GM23248 (cell line): ENCODE data around the gene DDX23. TPM values are rescaled to one million over a fixed set of nuclear protein-coding genes. Genes with fewer than 3 reads are reported as not detected.

Experiments
- DNase-seq: peaks from one replicate; pipeline ENCODE4 v3.0.0-alpha.2; 2015
- H2AFZ ChIP-seq: fragments of 200-600 bp; sonication (generic); 2 replicates; pipeline ENCODE4 v1.6.1; 2016; ENCODE audit warnings: antibody characterized with exemption
- H3F3A ChIP-seq: fragments of 200-600 bp; sonication (generic); 2 replicates; pipeline ENCODE4 v1.6.1; 2016; ENCODE audit warnings: mild to moderate bottlenecking, antibody characterized with exemption, mixed run types; ENCODE audit not compliant: insufficient read depth
- H3K27ac ChIP-seq: fragments of 200-600 bp; sonication (generic); 2 replicates; pipeline ENCODE4 v1.5.1; 2016; ENCODE audit warnings: mild to moderate bottlenecking
- H3K27me3 ChIP-seq: fragments of 200-600 bp; sonication (generic); replicated peaks from 2 replicates; pipeline ENCODE4 v1.6.1; 2016; ENCODE audit warnings: mild to moderate bottlenecking; ENCODE audit not compliant: insufficient read depth
- H3K36me3 ChIP-seq: fragments of 200-600 bp; sonication (generic); 2 replicates; pipeline ENCODE4 v1.6.1; 2016; ENCODE audit warnings: low read depth, mild to moderate bottlenecking
- H3K4me1 ChIP-seq: fragments of 200-600 bp; sonication (generic); 2 replicates; pipeline ENCODE4 v1.6.1; 2016; ENCODE audit warnings: mild to moderate bottlenecking; ENCODE audit not compliant: insufficient read depth
- H3K4me2 ChIP-seq: fragments of 200-600 bp; sonication (generic); one replicate; pipeline ENCODE4 v1.6.1; 2016; ENCODE audit warnings: mild to moderate bottlenecking; ENCODE audit not compliant: unreplicated experiment
- H3K4me3 ChIP-seq: fragments of 200-600 bp; sonication (generic); 2 replicates; pipeline ENCODE4 v1.5.1; 2016; ENCODE audit warnings: mild to moderate bottlenecking
- H3K79me2 ChIP-seq: fragments of 200-600 bp; sonication (generic); 2 replicates; pipeline ENCODE4 v1.6.1; 2016; ENCODE audit warnings: mild to moderate bottlenecking; ENCODE audit not compliant: insufficient read depth
- H3K9ac ChIP-seq: fragments of 200-600 bp; sonication (generic); 2 replicates; pipeline ENCODE4 v1.6.1; 2016; ENCODE audit warnings: mild to moderate bottlenecking
- H3K9me2 ChIP-seq: fragments of 200-600 bp; sonication (generic); 2 replicates; pipeline ENCODE4 v1.6.1; 2016; ENCODE audit warnings: mixed run types, mild to moderate bottlenecking, moderate library complexity; ENCODE audit not compliant: insufficient read depth
- H3K9me3 ChIP-seq: fragments of 200-600 bp; sonication (generic); one replicate; pipeline ENCODE4 v1.6.1; 2017; ENCODE audit warnings: low read depth
- H4K20me1 ChIP-seq: fragments of 200-600 bp; sonication (generic); 2 replicates; pipeline ENCODE4 v1.6.0; 2016; ENCODE audit not compliant: insufficient read depth
- EZH2 ChIP-seq: fragments of 200-600 bp; sonication (generic); IDR thresholded peaks from 2 replicates; pipeline ENCODE4 v1.6.1; 2018; ENCODE audit warnings: antibody characterized with exemption, mild to moderate bottlenecking; ENCODE audit not compliant: insufficient read depth, poor library complexity, severe bottlenecking
- EZH2phosphoT487 ChIP-seq: fragments of 200-600 bp; sonication (generic); IDR thresholded peaks from 2 replicates; pipeline ENCODE4 v1.6.1; 2018; ENCODE audit warnings: antibody characterized with exemption, moderate library complexity, mild to moderate bottlenecking, low read depth; ENCODE audit not compliant: insufficient read depth
- WGBS, 2 experiments: methylation state at CpG; one replicate each; pipeline ENCODE4 v1.1.6; 2015 to 2017; ENCODE audit warnings: low lambda C conversion rate in 2 of 2, low coverage in 1 of 2; ENCODE audit errors: missing lambda C conversion rate in 2 of 2; 5-methylcytosine and 5-hydroxymethylcytosine counted together
- in situ Hi-C: fragments of 300-500 bp; cut with MboI; formaldehyde crosslinking; loops from 2 replicates; pipeline ENCODE4 v1.15.0; 2020
- polyA plus RNA-seq: library from polyadenylated mRNA; unstranded; fragments of >200 nt; fragmentation: Nextera tagmentation; extraction: Ambion mirVana; gene quantifications from 2 replicates; pipeline ENCODE4 v1.2.1, GENCODE V29; 2016
- total RNA-seq: library from RNA; depleted of rRNA; stranded (reverse); fragments of >200 nt; shearing (Covaris generic); gene quantifications from 2 replicates; pipeline ENCODE4 v1.2.3, GENCODE V29; 2014

The DDX23 gene
- total and polyA plus RNA-seq, 2 experiments from 2014 or later = 32.1 to 56.5 TPM

- Histone ChIP-seq H3K79me2 (peaks cover 43% of the 10 kb centered on the region), H3K27ac (0 out of 2 replicates have a peak within 1 kb of the TSS, but pooled peaks have one; percentile 0)
These were observed 62.8 kb downstream of the DDX23 start, which contains the start of gene ADCY6 for GRCh38 chr12:48788854-48789775. ADCY6 (minus strand) TSS chr12:48789089; CDS start chr12:48783434, 5,655 bp downstream.

DNA sequence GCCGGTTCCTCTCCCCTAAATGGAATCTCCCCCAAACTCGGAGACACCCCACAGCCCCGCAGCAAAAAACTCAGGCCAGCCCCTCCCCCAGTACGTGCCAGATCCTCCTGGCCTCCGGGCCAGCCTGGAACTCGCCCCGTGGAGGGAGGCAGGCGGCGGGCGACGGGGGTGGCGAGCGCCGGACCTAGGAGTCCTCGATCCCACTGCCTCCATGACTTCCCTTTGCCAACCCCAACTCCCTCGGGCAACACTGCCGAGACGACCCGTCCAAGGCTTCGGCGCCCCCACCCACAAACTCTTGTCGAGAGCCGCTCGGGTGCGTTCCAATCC is 63.5 kb downstream of the DDX23 start:
- Histone ChIP-seq H3K9me2 (no peaks in the 10 kb centered on the region), H3F3A (no peaks in the 10 kb centered on the region), H3K4me1 (peaks cover 9% of the 10 kb centered on the region; the same call in 1 of the 2 replicates), H4K20me1 (no peaks in the 10 kb centered on the region), H3K36me3 (no peaks in the 10 kb centered on the region), H3K27ac (0 out of 2 replicates have a peak overlapping the region, but pooled peaks have one; percentile 0), H3K9me3 (no peaks in the 10 kb centered on the region), H3K79me2 (peaks cover 49% of the 10 kb centered on the region), H3K27me3 (no peaks in the 10 kb centered on the region), H3K4me3 (peak overlapping the region; percentile 94), H2AFZ (peak overlapping the region; percentile 99), H3K4me2 (peak overlapping the region; percentile 85), H3K9ac (peak overlapping the region; percentile 82)
- WGBS, 2 experiments = 1 to 2% methylated on average over 9 to 25 of the region's 25 CpGs
- in situ Hi-C loops = no loop called here
- peak; percentile 48 for DNase-seq
- TF ChIP-seq EZH2 (no peak), EZH2phosphoT487 (no peak)

More at GRCh38 chr12:48788854-48789775, 62.8 kb downstream of the DDX23 start, which contains the start of gene ADCY6:
- Histone ChIP-seq H3K4me2 (peak within 1 kb of the TSS; percentile 85), H3F3A (no peaks in the 10 kb centered on the region), H3K27me3 (no peaks in the 10 kb centered on the region), H3K36me3 (no peaks in the 10 kb centered on the region), H4K20me1 (no peaks in the 10 kb centered on the region), H3K4me1 (peaks cover 9% of the 10 kb centered on the region; the same call in 1 of the 2 replicates), H3K4me3 (peak within 1 kb of the TSS; percentile 94), H3K9me3 (no peaks in the 10 kb centered on the region), H3K9ac (peak within 1 kb of the TSS; percentile 82), H2AFZ (peak within 1 kb of the TSS; percentile 99), H3K9me2 (no peaks in the 10 kb centered on the region)
- peak; percentile 73 for DNase-seq
- in situ Hi-C loops = no loop called here
- TF ChIP-seq EZH2phosphoT487 = no peak
- no peak for TF ChIP-seq EZH2
- WGBS, 2 experiments = 0 to 1% methylated on average over 4 to 54 of the region's 86 CpGs

DNA sequence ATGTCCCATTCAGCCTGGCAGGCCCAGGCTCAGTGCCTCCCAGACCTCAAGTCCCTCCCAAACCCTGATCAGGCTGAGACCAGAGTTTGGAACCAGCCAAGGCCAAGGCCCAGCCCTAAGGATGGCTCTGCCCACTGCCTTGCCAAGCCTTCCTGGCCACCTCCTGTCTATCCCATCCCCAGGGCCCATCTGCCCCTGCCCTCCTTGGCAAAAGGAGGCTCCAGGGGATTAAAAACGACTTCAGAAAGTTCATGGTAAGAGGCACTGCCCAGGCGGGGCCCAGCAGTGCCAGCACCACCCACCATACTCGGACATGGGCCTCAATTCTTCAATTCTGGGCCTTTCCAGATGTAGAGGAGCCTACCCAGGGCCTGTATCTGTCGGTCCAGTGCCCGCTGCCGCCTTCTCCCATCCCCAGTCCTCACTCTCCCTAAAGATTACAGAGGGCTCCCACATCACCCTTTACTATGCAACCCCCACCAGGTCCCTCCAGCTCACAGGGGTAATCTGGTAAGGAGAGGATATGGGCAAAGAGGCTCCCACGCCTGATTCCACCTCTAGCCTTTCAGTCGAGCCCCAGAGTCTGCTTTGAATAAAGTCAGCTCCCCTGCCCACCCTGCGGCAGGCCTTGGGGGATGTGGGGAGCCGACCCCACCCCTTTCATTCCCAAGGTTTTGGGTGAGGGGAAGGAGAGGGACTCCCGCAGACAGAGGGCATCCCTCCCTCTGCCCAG is 64.0 kb downstream of the DDX23 start:
- Histone ChIP-seq H3K27ac (0 out of 2 replicates have a peak overlapping the region, but pooled peaks have one; percentile 0), H3K9me3 (no peaks in the 10 kb centered on the region), H4K20me1 (no peaks in the 10 kb centered on the region), H3K4me3 (peak overlapping the region; percentile 94), H3K4me1 (peaks cover 9% of the 10 kb centered on the region; the same call in 1 of the 2 replicates), H3K36me3 (no peaks in the 10 kb centered on the region; the same call in 1 of the 2 replicates), H3K9ac (peak overlapping the region; percentile 82), H3K9me2 (no peaks in the 10 kb centered on the region), H2AFZ (peak overlapping the region; percentile 99), H3K4me2 (peak overlapping the region; percentile 85), H3F3A (no peaks in the 10 kb centered on the region), H3K27me3 (no peaks in the 10 kb centered on the region), H3K79me2 (peaks cover 53% of the 10 kb centered on the region)
- in situ Hi-C loops = no loop called here
- DNase-seq = peak; percentile 44
- 8 to 11% methylated on average over 11 of the region's 11 CpGs for WGBS, 2 experiments
- TF ChIP-seq EZH2phosphoT487 = no peak
